Measurements from ENCODE around the gene ADIG.

Gene ADIG

GRCh38 chr20:38581013-38581412 lies at the start of gene ADIG:
ADIG (plus strand) TSS chr20:38581197; CDS start chr20:38581251, 54 bp downstream.
- no peaks in the 10 kb centered on the region for H3K27me3 ChIP-seq (ENCODE audit: control insufficient read depth, insufficient read depth, low read length)
- H3K36me3 ChIP-seq (ENCODE audit: control insufficient read depth, low read depth, low read length) = peaks cover 1% of the 10 kb centered on the region
- H3K4me3 ChIP-seq (ENCODE audit: low read length) = no peak within 1 kb of the TSS
- no peaks in the 10 kb centered on the region for H3K9me3 ChIP-seq (ENCODE audit: control insufficient read depth, low read depth, low read length)
- no peak within 1 kb of the TSS for H3K9ac ChIP-seq (ENCODE audit: low read length)
- H3K4me1 ChIP-seq (ENCODE audit: control insufficient read depth, low read depth, low read length) = no peaks in the 10 kb centered on the region
- H3K27ac ChIP-seq (ENCODE audit: low read length) = no peak within 1 kb of the TSS

- Histone ChIP-seq H3K27ac (ENCODE audit: low read length) (no peak overlapping the region), H3K27me3 (ENCODE audit: control insufficient read depth, insufficient read depth, low read length) (no peaks in the 10 kb centered on the region), H3K9ac (ENCODE audit: low read length) (no peak overlapping the region), H3K9me3 (ENCODE audit: control insufficient read depth, low read depth, low read length) (no peaks in the 10 kb centered on the region), H3K4me1 (ENCODE audit: control insufficient read depth, low read depth, low read length) (no peaks in the 10 kb centered on the region), H3K4me3 (ENCODE audit: low read length) (no peak overlapping the region), H3K36me3 (ENCODE audit: control insufficient read depth, low read depth, low read length) (peaks cover 68% of the 10 kb centered on the region)
Measured at GRCh38 chr20:38534756-38535155, 46.2 kb upstream of the ADIG start.

DNA sequence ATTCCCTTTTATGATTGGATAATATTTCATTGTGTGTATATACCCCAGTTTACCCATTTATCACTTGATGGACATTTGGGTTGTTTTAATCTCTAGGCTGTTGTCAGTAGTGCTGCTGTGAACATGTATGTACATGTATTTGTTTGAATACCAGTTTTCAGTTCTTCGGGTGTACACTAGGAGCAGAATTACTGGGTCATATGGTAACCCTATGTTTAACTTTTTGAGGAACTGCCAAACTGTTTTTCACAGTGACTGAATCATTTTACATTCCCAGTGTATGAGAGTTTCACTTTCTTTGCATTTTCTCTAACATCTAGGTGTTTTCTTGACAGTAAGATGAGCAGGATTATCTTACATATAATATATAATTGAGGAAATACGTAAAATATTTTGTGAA lies 44.7 kb upstream of the ADIG start:
- peaks cover 77% of the 10 kb centered on the region for H3K36me3 ChIP-seq (ENCODE audit: control insufficient read depth, low read depth, low read length)
- H3K4me1 ChIP-seq (ENCODE audit: control insufficient read depth, low read depth, low read length) = no peaks in the 10 kb centered on the region
- no peaks in the 10 kb centered on the region for H3K27me3 ChIP-seq (ENCODE audit: control insufficient read depth, insufficient read depth, low read length)
- no peaks in the 10 kb centered on the region for H3K9me3 ChIP-seq (ENCODE audit: control insufficient read depth, low read depth, low read length)
- no peak overlapping the region for H3K27ac ChIP-seq (ENCODE audit: low read length)
- H3K9ac ChIP-seq (ENCODE audit: low read length) = no peak overlapping the region
- no peak overlapping the region for H3K4me3 ChIP-seq (ENCODE audit: low read length)

- H3K36me3 ChIP-seq (ENCODE audit: control insufficient read depth, low read depth, low read length) = peaks cover 80% of the 10 kb centered on the region
- H3K4me1 ChIP-seq (ENCODE audit: control insufficient read depth, low read depth, low read length) = no peaks in the 10 kb centered on the region
- H3K27me3 ChIP-seq (ENCODE audit: control insufficient read depth, insufficient read depth, low read length) = no peaks in the 10 kb centered on the region
- H3K9me3 ChIP-seq (ENCODE audit: control insufficient read depth, low read depth, low read length) = no peaks in the 10 kb centered on the region
- no peak overlapping the region for H3K9ac ChIP-seq (ENCODE audit: low read length)
- H3K4me3 ChIP-seq (ENCODE audit: low read length) = no peak overlapping the region
- H3K27ac ChIP-seq (ENCODE audit: low read length) = no peak overlapping the region
Measured at GRCh38 chr20:38537176-38537575, 43.8 kb upstream of the ADIG start.

DNA sequence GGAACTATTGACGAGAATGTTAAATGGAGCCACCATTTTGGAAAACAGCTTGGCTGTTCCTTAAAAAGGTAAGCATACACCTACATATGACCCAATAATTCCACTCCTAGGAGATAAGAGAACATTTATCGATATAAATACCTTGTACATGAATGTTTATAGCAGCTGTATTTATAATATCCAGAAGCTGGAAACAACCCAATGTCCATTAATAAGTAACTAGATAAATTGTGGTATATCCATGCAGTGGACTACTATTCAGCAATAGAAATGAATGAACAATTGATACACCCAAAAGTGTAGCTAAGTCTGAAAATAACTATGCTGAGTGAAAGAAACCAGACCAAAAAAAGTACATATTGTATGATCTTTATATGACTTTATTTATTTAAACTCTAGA lies 42.2 kb upstream of the ADIG start:
- Histone ChIP-seq H3K9me3 (ENCODE audit: control insufficient read depth, low read depth, low read length) (no peaks in the 10 kb centered on the region), H3K4me1 (ENCODE audit: control insufficient read depth, low read depth, low read length) (no peaks in the 10 kb centered on the region), H3K27me3 (ENCODE audit: control insufficient read depth, insufficient read depth, low read length) (no peaks in the 10 kb centered on the region), H3K27ac (ENCODE audit: low read length) (no peak overlapping the region), H3K9ac (ENCODE audit: low read length) (no peak overlapping the region), H3K4me3 (ENCODE audit: low read length) (no peak overlapping the region), H3K36me3 (ENCODE audit: control insufficient read depth, low read depth, low read length) (peaks cover 81% of the 10 kb centered on the region)

DNA sequence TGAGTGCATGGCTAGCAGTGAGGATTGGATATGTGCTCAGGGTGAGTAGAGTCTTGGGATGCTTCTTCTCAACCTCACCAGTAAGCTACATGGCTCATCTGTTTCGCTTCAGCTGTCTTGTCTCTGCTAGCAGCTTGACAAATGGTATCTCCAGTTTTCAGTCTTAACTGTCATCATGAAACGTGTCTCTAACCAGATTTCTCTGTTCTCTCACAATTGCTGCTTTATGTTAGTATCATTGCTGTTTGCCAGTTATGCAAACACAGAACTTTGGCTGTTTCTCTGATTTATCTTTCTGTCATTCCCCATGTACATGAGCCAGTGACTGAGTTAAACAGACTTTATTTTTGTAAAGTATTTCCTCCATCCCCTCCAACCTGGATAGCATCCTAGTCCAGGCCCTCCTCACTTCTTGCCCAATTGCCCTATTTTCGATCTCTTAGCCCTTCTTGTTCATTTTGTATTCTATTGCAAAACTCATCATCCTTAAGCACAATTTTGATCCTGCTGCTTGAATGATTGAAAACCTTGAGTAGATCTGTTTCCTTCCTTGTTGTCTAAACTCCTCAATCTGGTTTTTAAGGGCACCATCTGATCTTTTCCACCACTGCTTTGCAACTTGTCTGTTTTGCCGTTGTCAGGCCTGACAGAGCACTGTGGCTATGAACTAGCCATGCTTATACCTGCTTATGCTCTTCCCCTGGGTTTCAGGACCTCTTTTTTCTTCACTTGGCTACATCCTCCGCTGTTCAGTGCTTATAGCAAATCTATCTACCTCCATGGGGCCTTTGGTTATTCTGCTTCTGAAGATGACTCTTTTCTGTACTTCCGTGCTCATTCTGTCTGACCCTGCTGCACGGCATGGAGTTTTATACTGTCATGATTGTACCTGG lies 37.7 kb upstream of the ADIG start:
- no peaks in the 10 kb centered on the region for H3K9me3 ChIP-seq (ENCODE audit: control insufficient read depth, low read depth, low read length)
- H3K9ac ChIP-seq (ENCODE audit: low read length) = no peak overlapping the region
- no peak overlapping the region for H3K27ac ChIP-seq (ENCODE audit: low read length)
- H3K36me3 ChIP-seq (ENCODE audit: control insufficient read depth, low read depth, low read length) = peaks cover 83% of the 10 kb centered on the region
- no peaks in the 10 kb centered on the region for H3K4me1 ChIP-seq (ENCODE audit: control insufficient read depth, low read depth, low read length)
- no peak overlapping the region for H3K4me3 ChIP-seq (ENCODE audit: low read length)
- H3K27me3 ChIP-seq (ENCODE audit: control insufficient read depth, insufficient read depth, low read length) = no peaks in the 10 kb centered on the region

DNA sequence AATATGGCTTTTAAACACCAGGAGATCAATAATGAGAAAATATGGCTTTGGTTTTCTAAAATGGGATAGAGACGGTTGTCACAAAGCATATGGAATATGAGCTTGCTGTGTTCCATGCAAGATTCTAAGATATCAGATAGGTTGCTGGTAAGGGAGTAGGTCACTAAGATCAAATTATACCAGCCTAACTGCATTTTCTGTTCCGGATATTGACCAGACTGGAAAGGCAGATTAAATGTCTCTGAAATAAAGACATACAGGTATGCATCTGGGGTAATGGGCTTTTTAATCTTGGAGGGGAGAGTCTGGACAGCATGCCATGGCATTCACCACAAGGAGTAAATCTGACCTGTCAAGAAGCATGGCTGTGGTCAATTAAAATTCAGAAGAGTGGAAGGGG lies 35.2 kb upstream of the ADIG start:
- H3K4me3 ChIP-seq (ENCODE audit: low read length) = no peak overlapping the region
- H3K9me3 ChIP-seq (ENCODE audit: control insufficient read depth, low read depth, low read length) = no peaks in the 10 kb centered on the region
- no peak overlapping the region for H3K9ac ChIP-seq (ENCODE audit: low read length)
- peaks cover 67% of the 10 kb centered on the region for H3K36me3 ChIP-seq (ENCODE audit: control insufficient read depth, low read depth, low read length)
- H3K27me3 ChIP-seq (ENCODE audit: control insufficient read depth, insufficient read depth, low read length) = no peaks in the 10 kb centered on the region
- H3K27ac ChIP-seq (ENCODE audit: low read length) = no peak overlapping the region
- no peaks in the 10 kb centered on the region for H3K4me1 ChIP-seq (ENCODE audit: control insufficient read depth, low read depth, low read length)

- H3K4me3 ChIP-seq (ENCODE audit: low read length) = no peak overlapping the region
- peaks cover 68% of the 10 kb centered on the region for H3K36me3 ChIP-seq (ENCODE audit: control insufficient read depth, low read depth, low read length)
- H3K9me3 ChIP-seq (ENCODE audit: control insufficient read depth, low read depth, low read length) = no peaks in the 10 kb centered on the region
- H3K9ac ChIP-seq (ENCODE audit: low read length) = no peak overlapping the region
- no peak overlapping the region for H3K27ac ChIP-seq (ENCODE audit: low read length)
- no peaks in the 10 kb centered on the region for H3K4me1 ChIP-seq (ENCODE audit: control insufficient read depth, low read depth, low read length)
- no peaks in the 10 kb centered on the region for H3K27me3 ChIP-seq (ENCODE audit: control insufficient read depth, insufficient read depth, low read length)
Measured at GRCh38 chr20:38547288-38548085, 33.5 kb upstream of the ADIG start.

DNA sequence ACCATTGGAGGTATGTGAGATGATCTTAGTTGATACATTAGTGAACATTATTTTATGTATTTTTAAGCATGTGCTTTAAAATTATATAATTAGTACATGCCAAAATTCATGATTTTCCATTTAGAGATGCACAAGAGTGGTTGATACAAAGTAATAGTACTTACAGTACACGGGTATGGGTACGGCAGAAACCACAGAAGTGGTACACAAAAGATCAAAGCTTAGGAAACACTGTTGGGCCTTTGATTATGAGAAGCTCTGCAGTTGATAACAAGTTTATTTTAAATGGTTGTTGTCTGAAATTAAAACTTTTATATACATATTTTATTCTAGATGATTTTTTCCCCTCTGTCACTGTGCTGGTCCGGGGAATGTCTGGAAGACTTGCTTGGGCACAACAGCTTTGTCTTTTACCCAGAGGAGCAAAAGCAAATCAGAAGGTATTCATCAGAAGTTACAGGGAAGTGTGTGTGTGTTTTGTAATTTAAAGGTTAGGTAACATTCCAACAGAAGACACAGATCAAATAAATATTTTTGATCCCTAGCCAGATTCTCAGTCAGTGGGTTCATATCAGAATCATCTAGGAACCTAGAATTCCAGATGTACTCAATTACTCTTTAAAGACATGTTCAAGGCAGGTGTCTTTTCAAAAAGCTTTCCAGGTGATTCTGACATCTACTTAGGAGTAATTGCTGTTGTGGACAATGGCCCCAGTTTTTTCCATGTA lies 32.5 kb upstream of the ADIG start:
- Histone ChIP-seq H3K4me3 (ENCODE audit: low read length) (no peak overlapping the region), H3K27me3 (ENCODE audit: control insufficient read depth, insufficient read depth, low read length) (no peaks in the 10 kb centered on the region), H3K9me3 (ENCODE audit: control insufficient read depth, low read depth, low read length) (no peaks in the 10 kb centered on the region), H3K36me3 (ENCODE audit: control insufficient read depth, low read depth, low read length) (peaks cover 67% of the 10 kb centered on the region), H3K9ac (ENCODE audit: low read length) (no peak overlapping the region), H3K27ac (ENCODE audit: low read length) (no peak overlapping the region), H3K4me1 (ENCODE audit: control insufficient read depth, low read depth, low read length) (no peaks in the 10 kb centered on the region)

GRCh38 chr20:38550274-38550673 lies 30.7 kb upstream of the ADIG start:
- no peaks in the 10 kb centered on the region for H3K27me3 ChIP-seq (ENCODE audit: control insufficient read depth, insufficient read depth, low read length)
- no peak overlapping the region for H3K9ac ChIP-seq (ENCODE audit: low read length)
- peaks cover 70% of the 10 kb centered on the region for H3K36me3 ChIP-seq (ENCODE audit: control insufficient read depth, low read depth, low read length)

DNA sequence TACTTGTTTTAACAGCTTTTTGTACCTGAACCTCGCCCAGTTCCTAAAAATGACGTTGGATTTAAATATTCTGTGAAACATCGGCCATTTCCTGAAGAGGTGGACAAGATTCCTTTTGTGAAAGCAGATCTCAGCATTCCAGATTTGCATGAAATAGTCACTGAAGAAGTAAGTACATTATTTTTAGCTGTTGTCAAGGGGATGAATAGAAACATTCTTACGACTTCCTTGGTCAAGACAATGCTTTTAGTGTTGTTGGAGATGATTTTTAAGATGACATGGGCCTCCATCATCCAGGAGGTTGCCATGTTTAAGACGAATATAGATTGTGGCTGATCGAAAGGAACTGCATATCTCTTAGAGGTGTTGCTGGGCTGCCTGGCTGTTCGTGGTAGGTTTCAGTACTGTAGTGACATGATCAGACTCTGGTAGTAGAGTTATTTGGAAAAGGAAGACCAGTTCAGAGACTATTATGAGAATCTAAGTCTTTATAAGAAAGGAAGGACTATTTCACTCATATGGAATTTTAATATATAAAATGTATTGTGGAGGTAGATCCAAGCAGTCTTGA lies 29.9 kb upstream of the ADIG start:
- Histone ChIP-seq H3K9ac (ENCODE audit: low read length) (no peak overlapping the region), H3K27me3 (ENCODE audit: control insufficient read depth, insufficient read depth, low read length) (no peaks in the 10 kb centered on the region), H3K36me3 (ENCODE audit: control insufficient read depth, low read depth, low read length) (peaks cover 65% of the 10 kb centered on the region), H3K4me3 (ENCODE audit: low read length) (no peak overlapping the region), H3K9me3 (ENCODE audit: control insufficient read depth, low read depth, low read length) (no peaks in the 10 kb centered on the region), H3K4me1 (ENCODE audit: control insufficient read depth, low read depth, low read length) (no peaks in the 10 kb centered on the region), H3K27ac (ENCODE audit: low read length) (no peak overlapping the region)

More at GRCh38 chr20:38550274-38550673, 30.7 kb upstream of the ADIG start:
- no peaks in the 10 kb centered on the region for H3K9me3 ChIP-seq (ENCODE audit: control insufficient read depth, low read depth, low read length)
- no peaks in the 10 kb centered on the region for H3K4me1 ChIP-seq (ENCODE audit: control insufficient read depth, low read depth, low read length)
- no peak overlapping the region for H3K4me3 ChIP-seq (ENCODE audit: low read length)
- H3K27ac ChIP-seq (ENCODE audit: low read length) = no peak overlapping the region

All from iPS-18a (cell line).